Activated naive CD8-positive, alpha-beta T cell (primary cell): Measurements from ENCODE around the gene FAM209A.
"Not testable (repeated sequence)": the region's sequence is repeated elsewhere in the genome, so short reads cannot be mapped to it uniquely, and the experiment has no call there.

Experiments
- H3K27ac Mint-ChIP-seq: one replicate; pipeline ENCODE4 v1.8.0; 2021; ENCODE audit warnings: mixed read lengths
- H3K27me3 Mint-ChIP-seq: one replicate; pipeline ENCODE4 v1.8.0; 2021; ENCODE audit warnings: mixed read lengths
- H3K36me3 Mint-ChIP-seq: one replicate; pipeline ENCODE4 v1.8.0; 2021; ENCODE audit warnings: mixed read lengths
- H3K4me1 Mint-ChIP-seq: one replicate; pipeline ENCODE4 v1.8.0; 2021; ENCODE audit warnings: low read depth, mixed read lengths
- H3K4me3 Mint-ChIP-seq: one replicate; pipeline ENCODE4 v1.8.0; 2021; ENCODE audit warnings: mild to moderate bottlenecking, mixed read lengths
- H3K9me3 Mint-ChIP-seq: one replicate; pipeline ENCODE4 v1.8.0; 2021; ENCODE audit warnings: low read depth, mixed read lengths

The FAM209A gene

GRCh38 chr20:56519551-56519950 lies 5.0 kb upstream of the FAM209A start:
- Mint-ChIP-seq H3K36me3 (peaks cover 35% of the 10 kb centered on the region), H3K4me1 (peaks cover 10% of the 10 kb centered on the region), H3K4me3 (no peak overlapping the region), H3K27me3 (no peaks in the 10 kb centered on the region), H3K9me3 (peaks cover 3% of the 10 kb centered on the region), H3K27ac (no peak overlapping the region)

- H3K9me3 Mint-ChIP-seq: peaks cover 3% of the 10 kb centered on the region
- no peak overlapping the region for H3K4me3 Mint-ChIP-seq
- peaks cover 35% of the 10 kb centered on the region for H3K36me3 Mint-ChIP-seq
- H3K4me1 Mint-ChIP-seq: peaks cover 10% of the 10 kb centered on the region
- H3K27me3 Mint-ChIP-seq: no peaks in the 10 kb centered on the region
- H3K27ac Mint-ChIP-seq: no peak overlapping the region
Measured at GRCh38 chr20:56520180-56520579, 4.4 kb upstream of the FAM209A start.

GRCh38 chr20:56520746-56521354 lies 3.7 kb upstream of the FAM209A start:
- not testable (repeated sequence) for H3K4me3 Mint-ChIP-seq, H3K4me1 Mint-ChIP-seq, H3K9me3 Mint-ChIP-seq, H3K27ac Mint-ChIP-seq, H3K27me3 Mint-ChIP-seq
- peaks cover 33% of the 10 kb centered on the region for H3K36me3 Mint-ChIP-seq

GRCh38 chr20:56522311-56522710 lies 2.2 kb upstream of the FAM209A start:
- Mint-ChIP-seq H3K36me3 (peaks cover 30% of the 10 kb centered on the region), H3K4me3 (no peak overlapping the region), H3K9me3 (peaks cover 3% of the 10 kb centered on the region), H3K4me1 (peaks cover 10% of the 10 kb centered on the region), H3K27ac (no peak overlapping the region), H3K27me3 (no peaks in the 10 kb centered on the region)

- H3K4me1 Mint-ChIP-seq: peaks cover 10% of the 10 kb centered on the region
- H3K27ac Mint-ChIP-seq: no peak overlapping the region
- no peaks in the 10 kb centered on the region for H3K27me3 Mint-ChIP-seq
- H3K9me3 Mint-ChIP-seq: no peaks in the 10 kb centered on the region
- no peak overlapping the region for H3K4me3 Mint-ChIP-seq
- H3K36me3 Mint-ChIP-seq: peaks cover 2% of the 10 kb centered on the region
Measured at GRCh38 chr20:56527521-56527920, 3.0 kb downstream of the FAM209A start.

GRCh38 chr20:56532946-56533345 lies 8.4 kb downstream of the FAM209A start, which contains the start of gene FAM209B:
Gene FAM209B, plus strand, starts transcription at chr20:56533246. Its CDS starts 96 bp downstream, at chr20:56533342.
- H3K4me3 Mint-ChIP-seq, H3K27ac Mint-ChIP-seq, H3K4me1 Mint-ChIP-seq, H3K27me3 Mint-ChIP-seq, H3K36me3 Mint-ChIP-seq, H3K9me3 Mint-ChIP-seq: not testable (repeated sequence)

- no peaks in the 10 kb centered on the region for H3K27me3 Mint-ChIP-seq
Measured at GRCh38 chr20:56537997-56538396, 13.5 kb downstream of the FAM209A start.

GRCh38 chr20:56540415-56540814 lies 15.9 kb downstream of the FAM209A start:
- H3K27me3 Mint-ChIP-seq: no peaks in the 10 kb centered on the region
- peaks cover 3% of the 10 kb centered on the region for H3K36me3 Mint-ChIP-seq
- no peak overlapping the region for H3K4me3 Mint-ChIP-seq
- no peak overlapping the region for H3K27ac Mint-ChIP-seq
- H3K4me1 Mint-ChIP-seq: no peaks in the 10 kb centered on the region
- no peaks in the 10 kb centered on the region for H3K9me3 Mint-ChIP-seq

More at GRCh38 chr20:56537997-56538396, 13.5 kb downstream of the FAM209A start:
- Mint-ChIP-seq H3K27ac (no peak overlapping the region), H3K4me3 (no peak overlapping the region), H3K36me3 (peaks cover 3% of the 10 kb centered on the region), H3K9me3 (no peaks in the 10 kb centered on the region), H3K4me1 (no peaks in the 10 kb centered on the region)

- Mint-ChIP-seq H3K4me1 (no peaks in the 10 kb centered on the region), H3K27ac (no peak overlapping the region), H3K27me3 (no peaks in the 10 kb centered on the region), H3K36me3 (no peaks in the 10 kb centered on the region), H3K9me3 (no peaks in the 10 kb centered on the region), H3K4me3 (no peak overlapping the region)
Measured at GRCh38 chr20:56542489-56543030, 18.0 kb downstream of the FAM209A start.

- H3K27ac Mint-ChIP-seq: no peak overlapping the region
- H3K27me3 Mint-ChIP-seq: no peaks in the 10 kb centered on the region
- no peaks in the 10 kb centered on the region for H3K9me3 Mint-ChIP-seq
- H3K36me3 Mint-ChIP-seq: no peaks in the 10 kb centered on the region
- peaks cover 5% of the 10 kb centered on the region for H3K4me1 Mint-ChIP-seq
- no peak overlapping the region for H3K4me3 Mint-ChIP-seq
Measured at GRCh38 chr20:56551571-56551970, 27.0 kb downstream of the FAM209A start.

GRCh38 chr20:56552911-56553629 lies 28.5 kb downstream of the FAM209A start:
- Mint-ChIP-seq H3K27ac (no peak overlapping the region), H3K4me1 (peaks cover 5% of the 10 kb centered on the region), H3K36me3 (no peaks in the 10 kb centered on the region), H3K4me3 (no peak overlapping the region), H3K9me3 (no peaks in the 10 kb centered on the region), H3K27me3 (no peaks in the 10 kb centered on the region)

- H3K27me3 Mint-ChIP-seq: no peaks in the 10 kb centered on the region
- no peaks in the 10 kb centered on the region for H3K36me3 Mint-ChIP-seq
- peaks cover 5% of the 10 kb centered on the region for H3K4me1 Mint-ChIP-seq
- no peak overlapping the region for H3K4me3 Mint-ChIP-seq
- H3K27ac Mint-ChIP-seq: no peak overlapping the region
- no peaks in the 10 kb centered on the region for H3K9me3 Mint-ChIP-seq
Measured at GRCh38 chr20:56554869-56555268, 30.3 kb downstream of the FAM209A start.

GRCh38 chr20:56558968-56559367 lies 34.4 kb downstream of the FAM209A start:
- no peaks in the 10 kb centered on the region for H3K9me3 Mint-ChIP-seq
- no peaks in the 10 kb centered on the region for H3K27me3 Mint-ChIP-seq
- peaks cover 5% of the 10 kb centered on the region for H3K4me1 Mint-ChIP-seq
- no peak overlapping the region for H3K27ac Mint-ChIP-seq
- no peak overlapping the region for H3K4me3 Mint-ChIP-seq
- H3K36me3 Mint-ChIP-seq: no peaks in the 10 kb centered on the region

- not testable (repeated sequence) for H3K27ac Mint-ChIP-seq
Measured at GRCh38 chr20:56564526-56564925, 40.0 kb downstream of the FAM209A start.

GRCh38 chr20:56565511-56565910 lies 41.0 kb downstream of the FAM209A start:
- H3K27me3 Mint-ChIP-seq: peaks cover 5% of the 10 kb centered on the region
- H3K4me3 Mint-ChIP-seq: no peak overlapping the region
- no peaks in the 10 kb centered on the region for H3K36me3 Mint-ChIP-seq
- no peaks in the 10 kb centered on the region for H3K9me3 Mint-ChIP-seq
- H3K27ac Mint-ChIP-seq: no peak overlapping the region
- H3K4me1 Mint-ChIP-seq: no peaks in the 10 kb centered on the region

More at GRCh38 chr20:56564526-56564925, 40.0 kb downstream of the FAM209A start:
- H3K27me3 Mint-ChIP-seq, H3K9me3 Mint-ChIP-seq, H3K36me3 Mint-ChIP-seq, H3K4me3 Mint-ChIP-seq, H3K4me1 Mint-ChIP-seq: not testable (repeated sequence)
